Measurements from ENCODE around the gene UNC5B. TPM values are rescaled to one million over a fixed set of nuclear protein-coding genes. Genes with fewer than 3 reads are reported as not detected.

Gene UNC5B
- 10.6 and 15.3 TPM in 2 replicates for total RNA-seq

GRCh38 chr10:71212318-71213126 lies at the start of gene UNC5B:
UNC5B (plus strand) TSS chr10:71212570; CDS start chr10:71212986, 416 bp downstream.

GRCh38 chr10:71319042-71319799 lies 106.9 kb downstream of the UNC5B start, which contains the start of gene SLC29A3:
SLC29A3 (plus strand) TSS chr10:71319259; CDS start chr10:71319310, 51 bp downstream.

Other genes starting within 250 kb of the UNC5B start
- gene SLC29A3, start 106.7 kb downstream of the UNC5B start, total RNA-seq: 0.46 and 1.3 TPM in 2 replicates
- under 0.01 TPM in 1 of 2 replicates, not detected in the other for gene CDH23, start 184.3 kb downstream of the UNC5B start, total RNA-seq

Measured in epithelial cell of umbilical artery (primary cell).